IMR-90 (cell line): ENCODE data around the gene PCBP3. TPM values are rescaled to one million over a fixed set of nuclear protein-coding genes. Genes with fewer than 3 reads are reported as not detected.

Experiments
- ATAC-seq: fragments of 200-7000 bp; cut with Tn5 transposase; 2 replicates; pipeline ENCODE4 v1.9.1; 2020; ENCODE audit warnings: low read depth, mild to moderate bottlenecking, moderate library complexity
- BruUV-seq: library from RNA; stranded (reverse); fragments of 400-500 nt; replicated peaks from 2 replicates; lab custom pipeline; 2021; lab: Mats Ljungman, UMichigan
- CTCF ChIA-PET: fragments of 300-600 bp; formaldehyde crosslinking; extraction: SDS; loops from one replicate; lab custom pipeline; 2021; ENCODE audit warnings: antibody characterized with exemption; lab: Yijun Ruan, JAX
- POLR2A ChIA-PET: fragments of 300-600 bp; sonication (Branson Sonifier 250); formaldehyde crosslinking; loops from one replicate; lab custom pipeline; 2022; ENCODE audit warnings: antibody characterized with exemption; ENCODE audit not compliant: unreplicated experiment; lab: Charles Lee
- DNase-seq: peaks from one replicate; pipeline ENCODE4 v3.0.0; 2013
- H2AFZ ChIP-seq: replicated peaks from 2 replicates; pipeline ENCODE3; 2013; ENCODE audit warnings: low read length, mild to moderate bottlenecking; ENCODE audit not compliant: poor library complexity
- H2AK5ac ChIP-seq: 2 replicates; pipeline ENCODE4 v1.6.1; 2013; ENCODE audit warnings: low read depth, low read length, inconsistent platforms
- H2AK9ac ChIP-seq: replicated peaks from 2 replicates; pipeline ENCODE3; 2013; ENCODE audit warnings: mild to moderate bottlenecking, low read depth, low read length, moderate library complexity; ENCODE audit not compliant: poor library complexity
- H2BK120ac ChIP-seq: 2 replicates; pipeline ENCODE4 v1.6.1; 2013; ENCODE audit warnings: low read depth, low read length, inconsistent platforms
- H2BK15ac ChIP-seq: 3 replicates; pipeline ENCODE4 v1.6.1; 2013; ENCODE audit warnings: low read depth, low read length, inconsistent platforms
- H2BK20ac ChIP-seq: 2 replicates; pipeline ENCODE4 v1.6.1; 2013; ENCODE audit warnings: low read depth, mild to moderate bottlenecking, inconsistent platforms, low read length, moderate library complexity
- H2BK5ac ChIP-seq: 2 replicates; pipeline ENCODE4 v1.6.1; 2013; ENCODE audit warnings: mild to moderate bottlenecking, low read depth, low read length, inconsistent platforms; ENCODE audit not compliant: poor library complexity, severe bottlenecking
- H3K14ac ChIP-seq: replicated peaks from 2 replicates; pipeline ENCODE4 v1.6.1; 2013; ENCODE audit warnings: low read depth, low read length, inconsistent platforms
- H3K18ac ChIP-seq: 2 replicates; pipeline ENCODE4 v1.6.1; 2013; ENCODE audit warnings: low read depth, low read length, control low read depth
- H3K23ac ChIP-seq: 2 replicates; pipeline ENCODE4 v1.6.1; 2013; ENCODE audit warnings: low read depth, low read length, inconsistent platforms
- H3K27ac ChIP-seq: 2 replicates; pipeline ENCODE4 v1.5.1; 2013; ENCODE audit warnings: mild to moderate bottlenecking, control low read depth, low read length; ENCODE audit not compliant: insufficient read depth
- H3K27me3 ChIP-seq: 2 replicates; pipeline ENCODE4 v1.6.1; 2013; ENCODE audit warnings: low read length; ENCODE audit not compliant: control insufficient read depth, insufficient read depth
- H3K36me3 ChIP-seq: 2 replicates; pipeline ENCODE4 v1.6.1; 2013; ENCODE audit warnings: low read length, mixed read lengths; ENCODE audit not compliant: control insufficient read depth, insufficient read depth
- H3K4ac ChIP-seq: 2 replicates; pipeline ENCODE4 v1.6.1; 2013; ENCODE audit warnings: low read depth, low read length, inconsistent platforms
- H3K4me1 ChIP-seq: 2 replicates; pipeline ENCODE4 v1.6.1; 2013; ENCODE audit warnings: low read length, mixed read lengths; ENCODE audit not compliant: control insufficient read depth, insufficient read depth
- H3K4me2 ChIP-seq: 2 replicates; pipeline ENCODE4 v1.6.1; 2013; ENCODE audit warnings: low read depth, mild to moderate bottlenecking, control low read depth, low read length, moderate library complexity
- H3K4me3 ChIP-seq: 2 replicates; pipeline ENCODE4 v1.5.1; 2013; ENCODE audit warnings: low read depth, mild to moderate bottlenecking, control low read depth, low read length, moderate library complexity; ENCODE audit not compliant: insufficient read depth
- H3K56ac ChIP-seq: 2 replicates; pipeline ENCODE4 v1.6.1; 2013; ENCODE audit warnings: low read length, inconsistent platforms; ENCODE audit not compliant: insufficient read depth; ENCODE audit errors: extremely low read depth
- H3K79me1 ChIP-seq, 2 experiments: 2 replicates each; pipeline ENCODE4 v1.6.1; 2013; ENCODE audit warnings: low read length in 2 of 2, inconsistent platforms in 1 of 2, low read depth in 1 of 2
- H3K9ac ChIP-seq: 2 replicates; pipeline ENCODE4 v1.6.1; 2013; ENCODE audit warnings: low read depth, low read length, control low read depth
- H3K9me1 ChIP-seq: 2 replicates; pipeline ENCODE4 v1.6.1; 2013; ENCODE audit warnings: low read length, inconsistent platforms; ENCODE audit not compliant: insufficient read depth
- H3K9me3 ChIP-seq: 2 replicates; pipeline ENCODE4 v1.6.1; 2013; ENCODE audit warnings: low read length; ENCODE audit not compliant: control insufficient read depth, insufficient read depth
- H4K20me1 ChIP-seq: 2 replicates; pipeline ENCODE4 v1.6.1; 2013; ENCODE audit warnings: low read length, inconsistent platforms; ENCODE audit not compliant: insufficient read depth
- H4K5ac ChIP-seq: 2 replicates; pipeline ENCODE4 v1.6.1; 2013; ENCODE audit warnings: mild to moderate bottlenecking, low read depth, low read length, control low read depth
- H4K8ac ChIP-seq, 2 experiments: 2 replicates each; pipeline ENCODE4 v1.6.1; 2013; ENCODE audit warnings: low read depth in 2 of 2, low read length in 2 of 2, control low read depth in 1 of 2, inconsistent platforms in 1 of 2
- H4K91ac ChIP-seq: 2 replicates; pipeline ENCODE4 v1.6.1; 2013; ENCODE audit warnings: low read depth, low read length, inconsistent platforms; ENCODE audit not compliant: insufficient read depth
- BHLHE40 ChIP-seq: fragments of 150-350 bp; IDR thresholded peaks from 2 replicates; pipeline ENCODE4 v1.6.1; 2016; ENCODE audit warnings: mild to moderate bottlenecking, low read depth, low read length
- CEBPB ChIP-seq: IDR thresholded peaks from 2 replicates; pipeline ENCODE4 v1.6.1; 2012; ENCODE audit warnings: low read depth, low read length, improper control_type of control experiment
- CHD1 ChIP-seq: IDR thresholded peaks from 2 replicates; pipeline ENCODE4 v1.6.1; 2012; ENCODE audit warnings: low read depth, low read length, improper control_type of control experiment
- CTCF ChIP-seq: conservative IDR thresholded peaks from 2 replicates; pipeline ENCODE4 v1.5.1; 2012; ENCODE audit warnings: mild to moderate bottlenecking, low read depth, low read length, improper control_type of control experiment
- ELK1 ChIP-seq: fragments of 150-350 bp; IDR thresholded peaks from 2 replicates; pipeline ENCODE4 v1.6.1; 2016; ENCODE audit warnings: low read depth, mild to moderate bottlenecking, low read length, moderate library complexity, borderline replicate concordance
- FOS ChIP-seq: fragments of 150-350 bp; IDR thresholded peaks from 2 replicates; pipeline ENCODE4 v1.6.1; 2016; ENCODE audit warnings: low read depth, low read length
- MAFK ChIP-seq: IDR thresholded peaks from 2 replicates; pipeline ENCODE4 v1.6.1; 2012; ENCODE audit warnings: low read depth, low read length, improper control_type of control experiment
- MAZ ChIP-seq: IDR thresholded peaks from 2 replicates; pipeline ENCODE4 v1.6.1; 2012; ENCODE audit warnings: low read depth, mild to moderate bottlenecking, low read length, improper control_type of control experiment, moderate library complexity, borderline replicate concordance
- MXI1 ChIP-seq: IDR thresholded peaks from 2 replicates; pipeline ENCODE4 v1.6.1; 2012; ENCODE audit warnings: low read depth, mild to moderate bottlenecking, low read length, moderate library complexity, borderline replicate concordance
- NFE2L2 ChIP-seq: fragments of 150-350 bp; IDR thresholded peaks from 2 replicates; pipeline ENCODE4 v1.6.1; 2016; ENCODE audit warnings: low read depth, mild to moderate bottlenecking, low read length
- POLR2A ChIP-seq: IDR thresholded peaks from 2 replicates; pipeline ENCODE4 v1.6.1; 2012; ENCODE audit warnings: mild to moderate bottlenecking, low read depth, low read length
- RAD21 ChIP-seq: IDR thresholded peaks from 2 replicates; pipeline ENCODE4 v1.6.1; 2012; ENCODE audit warnings: low read length, improper control_type of control experiment
- RCOR1 ChIP-seq: IDR thresholded peaks from 2 replicates; pipeline ENCODE4 v1.6.1; 2012; ENCODE audit warnings: mild to moderate bottlenecking, low read length, improper control_type of control experiment; ENCODE audit not compliant: insufficient replicate concordance
- RFX5 ChIP-seq: IDR thresholded peaks from 2 replicates; pipeline ENCODE4 v1.8.0; 2012; ENCODE audit warnings: low read depth, mild to moderate bottlenecking, low read length, moderate library complexity
- SMC3 ChIP-seq: fragments of 150-350 bp; IDR thresholded peaks from 2 replicates; pipeline ENCODE4 v1.6.1; 2016; ENCODE audit warnings: low read depth, mild to moderate bottlenecking, antibody characterized with exemption, low read length, moderate library complexity
- USF2 ChIP-seq: fragments of 150-350 bp; IDR thresholded peaks from 2 replicates; pipeline ENCODE4 v1.6.1; 2017; ENCODE audit warnings: mild to moderate bottlenecking, antibody characterized with exemption, low read length, low read depth
- WGBS, 2 experiments: methylation state at CpG; one replicate each; pipeline versions ENCODE4 v1.1.5 to v1.1.7; 2013; ENCODE audit warnings: missing lambda C conversion rate in 2 of 2; ENCODE audit not compliant: insufficient read length in 1 of 2; ENCODE audit errors: extremely low coverage in 2 of 2; 5-methylcytosine and 5-hydroxymethylcytosine counted together
- dilution Hi-C: fragments of 300-500 bp; cut with HindIII; formaldehyde crosslinking; loops from one replicate; pipeline ENCODE4 v1.14.3; 2018; ENCODE audit warnings: low sequenced_read_pairs; ENCODE audit not compliant: unreplicated experiment
- in situ Hi-C: fragments of 300-500 bp; cut with MboI; formaldehyde crosslinking; loops from 3 replicates; pipeline ENCODE4 v1.14.3; 2019; ENCODE audit warnings: low sequenced_read_pairs, inconsistent platforms, mixed read lengths
- intact Hi-C: fragments of 100-400 bp; cut with micrococcal nuclease; formaldehyde crosslinking; loops from 2 replicates; pipeline ENCODE4 v1.10.0; 2022
- polyA plus RNA-seq, 3 experiments: library from polyadenylated mRNA; depleted of rRNA; stranded (reverse); fragments of >200 nt; gene quantifications; 2 replicates each; pipeline ENCODE4 v1.2.3, GENCODE V29; 2012; ENCODE audit warnings: low replicate concordance in 1 of 3
- total RNA-seq: library from RNA; depleted of rRNA; stranded (reverse); fragments of >200 nt; gene quantifications from 2 replicates; pipeline ENCODE4 v1.2.3, GENCODE V29; 2012

Gene PCBP3
- total and polyA plus RNA-seq, 2 of the 4 experiments (the other 2 are of a cell fraction) = 2.9 to 3.9 TPM

GRCh38 chr21:45779226-45779625 lies 135.7 kb downstream of the PCBP3 start:
- no peaks in the 10 kb centered on the region for H3K4me1 ChIP-seq
- H4K91ac ChIP-seq = no peak overlapping the region
- intact Hi-C loops = no loop called here
- H2AK9ac ChIP-seq = no peak overlapping the region
- H3K79me1 ChIP-seq = no peaks in the 10 kb centered on the region
- DNase-seq (no peak), ATAC-seq (no peak)
- no peak overlapping the region for H3K18ac ChIP-seq
- no peak overlapping the region for H2BK20ac ChIP-seq
- no peaks in the 10 kb centered on the region for H3K27me3 ChIP-seq
- H3K36me3 ChIP-seq = no peaks in the 10 kb centered on the region
- H2BK5ac ChIP-seq = no peak overlapping the region
- no peak overlapping the region for H3K9ac ChIP-seq
- no peak overlapping the region for H3K4me3 ChIP-seq
- dilution Hi-C loops = no loop called here
- in situ Hi-C loops = no loop called here
- peaks cover 5% of the 10 kb centered on the region for H3K9me3 ChIP-seq
- no peak overlapping the region for H2BK15ac ChIP-seq
- no peak overlapping the region for H2AK5ac ChIP-seq
- no peak overlapping the region for H2AFZ ChIP-seq
- WGBS, 2 experiments = no CpG with 5 or more reads among the region's 3 CpGs
- H3K56ac ChIP-seq = no peak overlapping the region
- no peak overlapping the region for H3K4me2 ChIP-seq
- TF ChIP-seq ELK1 (no peak), RFX5 (no peak), CTCF (no peak), MAFK (no peak), MAZ (no peak), POLR2A (no peak), RCOR1 (no peak), NFE2L2 (no peak), SMC3 (no peak), CEBPB (no peak), CHD1 (no peak), FOS (no peak), MXI1 (no peak), RAD21 (no peak), BHLHE40 (no peak), USF2 (no peak)
- no peak overlapping the region for H3K27ac ChIP-seq
- no peaks in the 10 kb centered on the region; the same call in 1 of the 2 replicates for H3K9me1 ChIP-seq
- POLR2A ChIA-PET = interaction anchor here (0.7 kb wide), 1 partner anchor 403 kb away, joined by 3 read pairs; no protein-coding TSS in a partner anchor
- CTCF ChIA-PET = no interaction called here
- no peak overlapping the region for H3K4ac ChIP-seq
- no peaks in the 10 kb centered on the region for H4K20me1 ChIP-seq
- H3K14ac ChIP-seq = no peak overlapping the region
- BruUV-seq = no TSS peak
- H2BK120ac ChIP-seq = no peak overlapping the region
- H4K5ac ChIP-seq = no peak overlapping the region
- no peak overlapping the region for H4K8ac ChIP-seq
- H3K23ac ChIP-seq = no peak overlapping the region
